H9 (cell line): Measurements from ENCODE around the gene KDM4D. TPM values are rescaled to one million over a fixed set of nuclear protein-coding genes. Genes with fewer than 3 reads are reported as not detected.

Experiments
- DNase-seq: peaks from one replicate; pipeline ENCODE4 v3.0.0-alpha.2; 2017
- H2AFZ ChIP-seq: one replicate; pipeline ENCODE4 v1.6.1; 2013; ENCODE audit warnings: mild to moderate bottlenecking, low read length, control low read depth, moderate library complexity
- H2AK5ac ChIP-seq: 2 replicates; pipeline ENCODE4 v1.6.1; 2013; ENCODE audit warnings: low read length, control low read depth, mixed read lengths; ENCODE audit not compliant: insufficient read length
- H2BK120ac ChIP-seq: one replicate; pipeline ENCODE4 v1.6.1; 2013; ENCODE audit warnings: low read depth, mild to moderate bottlenecking, low read length, control low read depth, inconsistent platforms; ENCODE audit not compliant: poor library complexity, severe bottlenecking
- H2BK12ac ChIP-seq: 2 replicates; pipeline ENCODE4 v1.6.1; 2013; ENCODE audit warnings: low read length, control low read depth, mixed read lengths, low read depth; ENCODE audit not compliant: insufficient read length
- H2BK15ac ChIP-seq: 2 replicates; pipeline ENCODE4 v1.6.1; 2013; ENCODE audit warnings: low read depth, low read length, control low read depth
- H2BK20ac ChIP-seq: one replicate; pipeline ENCODE4 v1.6.1; 2013; ENCODE audit warnings: low read depth, mild to moderate bottlenecking, low read length, control low read depth, inconsistent platforms; ENCODE audit not compliant: poor library complexity, severe bottlenecking
- H2BK5ac ChIP-seq: 2 replicates; pipeline ENCODE4 v1.6.1; 2013; ENCODE audit warnings: low read length, control low read depth, mixed read lengths; ENCODE audit not compliant: insufficient read length
- H3K14ac ChIP-seq: 2 replicates; pipeline ENCODE4 v1.6.1; 2013; ENCODE audit warnings: low read length, control low read depth; ENCODE audit not compliant: insufficient read depth
- H3K18ac ChIP-seq: 2 replicates; pipeline ENCODE4 v1.6.1; 2013; ENCODE audit warnings: low read depth, mild to moderate bottlenecking, mixed read lengths, low read length, control low read depth; ENCODE audit not compliant: insufficient read length
- H3K23ac ChIP-seq: 2 replicates; pipeline ENCODE4 v1.6.1; 2013; ENCODE audit warnings: low read length, control low read depth, mixed read lengths, low read depth; ENCODE audit not compliant: insufficient read length
- H3K23me2 ChIP-seq: 2 replicates; pipeline ENCODE4 v1.6.1; 2013; ENCODE audit warnings: low read depth, mild to moderate bottlenecking, mixed read lengths, low read length, control low read depth; ENCODE audit not compliant: insufficient read length, poor library complexity, severe bottlenecking
- H3K27ac ChIP-seq: 2 replicates; pipeline ENCODE4 v1.5.1; 2013; ENCODE audit warnings: low read length, control low read depth, mixed read lengths, low read depth; ENCODE audit not compliant: insufficient read length
- H3K27me3 ChIP-seq: 2 replicates; pipeline ENCODE4 v1.6.1; 2013; ENCODE audit warnings: low read length, control low read depth, inconsistent platforms; ENCODE audit not compliant: insufficient read depth
- H3K4ac ChIP-seq: 2 replicates; pipeline ENCODE4 v1.6.1; 2013; ENCODE audit warnings: low read depth, mild to moderate bottlenecking, control low read depth, inconsistent platforms, low read length, moderate library complexity
- H3K4me1 ChIP-seq: 2 replicates; pipeline ENCODE4 v1.6.1; 2013; ENCODE audit warnings: low read length, control low read depth, inconsistent platforms; ENCODE audit not compliant: insufficient read depth
- H3K4me2 ChIP-seq: 2 replicates; pipeline ENCODE4 v1.6.1; 2013; ENCODE audit warnings: low read length, control low read depth, mixed read lengths; ENCODE audit not compliant: insufficient read length, insufficient read depth
- H3K56ac ChIP-seq: 2 replicates; pipeline ENCODE4 v1.6.1; 2013; ENCODE audit warnings: low read depth, mild to moderate bottlenecking, mixed read lengths, low read length, control low read depth; ENCODE audit not compliant: insufficient read length
- H3K79me1 ChIP-seq: 2 replicates; pipeline ENCODE4 v1.6.1; 2013; ENCODE audit warnings: low read depth, mild to moderate bottlenecking, moderate library complexity, low read length, control low read depth, inconsistent platforms; ENCODE audit not compliant: insufficient read depth, poor library complexity, severe bottlenecking
- H3K79me2 ChIP-seq: 2 replicates; pipeline ENCODE4 v1.6.1; 2013; ENCODE audit warnings: low read length, control low read depth, inconsistent platforms; ENCODE audit not compliant: insufficient read depth
- H3K9ac ChIP-seq: 2 replicates; pipeline ENCODE4 v1.6.1; 2013; ENCODE audit warnings: low read length, control low read depth, mixed read lengths; ENCODE audit not compliant: insufficient read length; ENCODE audit errors: extremely low read depth
- H3K9me3 ChIP-seq: one replicate; pipeline ENCODE4 v1.6.1; 2013; ENCODE audit warnings: low read depth, low read length, inconsistent platforms; ENCODE audit not compliant: control insufficient read depth
- H3T11ph ChIP-seq: one replicate; pipeline ENCODE4 v1.6.1; 2013; ENCODE audit warnings: mild to moderate bottlenecking, low read length, control low read depth, inconsistent platforms
- H4K20me1 ChIP-seq: one replicate; pipeline ENCODE4 v1.6.1; 2013; ENCODE audit not compliant: control insufficient read depth, insufficient read length, insufficient read depth
- H4K5ac ChIP-seq: 2 replicates; pipeline ENCODE4 v1.6.1; 2013; ENCODE audit warnings: low read depth, mild to moderate bottlenecking, mixed read lengths, low read length, control low read depth; ENCODE audit not compliant: insufficient read length
- H4K8ac ChIP-seq: replicated peaks from 2 replicates; pipeline ENCODE4 v1.6.1; 2013; ENCODE audit warnings: low read length, control low read depth, mixed read lengths, low read depth; ENCODE audit not compliant: insufficient read length
- H4K91ac ChIP-seq: 2 replicates; pipeline ENCODE4 v1.6.1; 2013; ENCODE audit warnings: low read depth, mild to moderate bottlenecking, moderate library complexity, mixed read lengths, low read length, control low read depth; ENCODE audit not compliant: insufficient read length
- H3K27ac Mint-ChIP-seq, 3 experiments: 2 replicates in 2 of 3; 3 replicates in 1 of 3; pipeline ENCODE4 v1.8.0; 2020 to 2021; ENCODE audit warnings: mixed read lengths in 3 of 3, mild to moderate bottlenecking in 1 of 3, moderate library complexity in 1 of 3
- H3K27me3 Mint-ChIP-seq: 2 replicates; pipeline ENCODE4 v1.8.0; 2021; ENCODE audit warnings: low read depth, mild to moderate bottlenecking, moderate library complexity, mixed read lengths
- H3K36me3 Mint-ChIP-seq, 3 experiments: 2 replicates in 2 of 3; 3 replicates in 1 of 3; pipeline ENCODE4 v1.8.0; 2020 to 2021; ENCODE audit warnings: low read depth in 3 of 3, mixed read lengths in 3 of 3; ENCODE audit not compliant: insufficient read depth in 1 of 3
- H3K4me1 Mint-ChIP-seq, 2 experiments: 2 replicates each; pipeline ENCODE4 v1.8.0; 2020; ENCODE audit warnings: mixed read lengths in 2 of 2
- H3K4me3 Mint-ChIP-seq, 2 experiments: 2 replicates in 1 of 2; 3 replicates in 1 of 2; pipeline ENCODE4 v1.8.0; 2020 to 2021; ENCODE audit warnings: mild to moderate bottlenecking in 2 of 2, mixed read lengths in 2 of 2, moderate library complexity in 1 of 2
- H3K9me3 Mint-ChIP-seq, 2 experiments: 2 replicates in 1 of 2; 3 replicates in 1 of 2; pipeline ENCODE4 v1.8.0; 2020; ENCODE audit warnings: mild to moderate bottlenecking in 2 of 2, mixed read lengths in 2 of 2, moderate library complexity in 1 of 2
- WGBS: extraction: QIAGEN DNeasy Blood & Tissue Kit; methylation state at CpG from one replicate; pipeline ENCODE4 v1.1.7; 2013; ENCODE audit warnings: missing lambda C conversion rate, low lambda C conversion rate, mixed read lengths; ENCODE audit not compliant: insufficient read length; ENCODE audit errors: extremely low coverage; 5-methylcytosine and 5-hydroxymethylcytosine counted together
- total RNA-seq: library from RNA; stranded (reverse); gene quantifications from 2 replicates; pipeline ENCODE4 v1.2.1, GENCODE V29; 2021
- TF ChIP-seq, protein P1 (sequence below): fragments of 200-600 bp; sonication (generic); conservative IDR thresholded peaks from 3 replicates; pipeline ENCODE4 v1.8.0; 2021; ENCODE audit warnings: antibody characterized with exemption, mild to moderate bottlenecking

Gene KDM4D
- total RNA-seq, 1 experiment from 2014 or later: 1.9 TPM

DNA sequence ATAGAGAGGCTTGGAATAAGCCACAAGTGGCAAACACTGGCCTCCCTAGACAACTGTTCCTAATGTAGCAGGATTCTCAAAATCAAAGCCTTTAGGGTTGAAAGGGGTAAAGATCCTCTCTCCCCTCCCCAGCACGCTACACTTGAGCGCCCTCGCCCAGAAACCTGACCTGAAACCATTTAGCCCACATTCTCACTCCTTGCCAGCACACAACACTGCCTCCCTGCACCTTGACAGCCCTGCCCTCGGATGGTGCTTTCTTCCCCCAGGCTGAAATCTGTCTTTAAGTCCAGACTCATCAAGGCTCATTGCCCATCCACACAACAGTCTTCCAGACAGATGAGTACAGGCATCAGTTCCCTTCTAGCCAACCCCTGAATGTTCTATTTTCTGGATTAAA is 26.7 kb upstream of the KDM4D start:
- H3K27me3 ChIP-seq: no peaks in the 10 kb centered on the region
- H3K56ac ChIP-seq: no peak overlapping the region
- H4K8ac ChIP-seq: no peak overlapping the region
- no peak overlapping the region for H3K27ac ChIP-seq
- peaks cover 1% of the 10 kb centered on the region; the same call in 1 of the 2 replicates for H3K27me3 Mint-ChIP-seq
- no peak overlapping the region for H3K4me2 ChIP-seq
- no peaks in the 10 kb centered on the region for H3K79me2 ChIP-seq
- TF ChIP-seq, protein P1, sequence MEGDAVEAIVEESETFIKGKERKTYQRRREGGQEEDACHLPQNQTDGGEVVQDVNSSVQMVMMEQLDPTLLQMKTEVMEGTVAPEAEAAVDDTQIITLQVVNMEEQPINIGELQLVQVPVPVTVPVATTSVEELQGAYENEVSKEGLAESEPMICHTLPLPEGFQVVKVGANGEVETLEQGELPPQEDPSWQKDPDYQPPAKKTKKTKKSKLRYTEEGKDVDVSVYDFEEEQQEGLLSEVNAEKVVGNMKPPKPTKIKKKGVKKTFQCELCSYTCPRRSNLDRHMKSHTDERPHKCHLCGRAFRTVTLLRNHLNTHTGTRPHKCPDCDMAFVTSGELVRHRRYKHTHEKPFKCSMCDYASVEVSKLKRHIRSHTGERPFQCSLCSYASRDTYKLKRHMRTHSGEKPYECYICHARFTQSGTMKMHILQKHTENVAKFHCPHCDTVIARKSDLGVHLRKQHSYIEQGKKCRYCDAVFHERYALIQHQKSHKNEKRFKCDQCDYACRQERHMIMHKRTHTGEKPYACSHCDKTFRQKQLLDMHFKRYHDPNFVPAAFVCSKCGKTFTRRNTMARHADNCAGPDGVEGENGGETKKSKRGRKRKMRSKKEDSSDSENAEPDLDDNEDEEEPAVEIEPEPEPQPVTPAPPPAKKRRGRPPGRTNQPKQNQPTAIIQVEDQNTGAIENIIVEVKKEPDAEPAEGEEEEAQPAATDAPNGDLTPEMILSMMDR: no peak
- peaks cover 3% of the 10 kb centered on the region; the same call in 1 of the 2 replicates for H3K4me1 ChIP-seq
- H4K91ac ChIP-seq: no peak overlapping the region
- no peak overlapping the region for H3K4me3 Mint-ChIP-seq
- no peaks in the 10 kb centered on the region; a peak in 1 of 5 replicates for H3K9me3 Mint-ChIP-seq
- no peaks in the 10 kb centered on the region for H3K23me2 ChIP-seq
- no peak overlapping the region for H2BK15ac ChIP-seq
- H4K20me1 ChIP-seq: no peaks in the 10 kb centered on the region
- WGBS: no CpG with 5 or more reads among the region's 4 CpGs
- no peak overlapping the region for H3K14ac ChIP-seq
- no peak overlapping the region for H3K18ac ChIP-seq
- no peak overlapping the region for H2BK120ac ChIP-seq
- H2AFZ ChIP-seq: no peak overlapping the region
- H3K9ac ChIP-seq: no peak overlapping the region
- H3K27ac Mint-ChIP-seq: no peak overlapping the region; a peak in 1 of 7 replicates
- H3K79me1 ChIP-seq: no peaks in the 10 kb centered on the region
- H3K23ac ChIP-seq: no peak overlapping the region
- H3T11ph ChIP-seq: no peak overlapping the region
- no peak overlapping the region for H2BK20ac ChIP-seq
- no peaks in the 10 kb centered on the region for H3K9me3 ChIP-seq
- H2BK12ac ChIP-seq: no peak overlapping the region
- no peak overlapping the region for H2AK5ac ChIP-seq
- H3K4ac ChIP-seq: no peak overlapping the region
- no peak overlapping the region for H2BK5ac ChIP-seq
- H3K36me3 Mint-ChIP-seq: no peaks in the 10 kb centered on the region
- H4K5ac ChIP-seq: no peak overlapping the region
- peaks cover 7% of the 10 kb centered on the region in 2 experiments for H3K4me1 Mint-ChIP-seq
- no peak for DNase-seq
